Esophagus muscularis mucosa (tissue), 4 donors: ENCODE data around the gene LY6G6D. TPM values are rescaled to one million over a fixed set of nuclear protein-coding genes. Genes with fewer than 3 reads are reported as not detected.

Experiments
- DNase-seq: peaks from one replicate; pipeline ENCODE4 v3.0.0-alpha.2; 2017; ENCODE audit errors: extremely low spot score
- H3K27ac ChIP-seq, 4 donors: fragments of 200-600 bp; sonication (generic); replicated peaks in 1 of 4; 1 replicate in 3 of 4; 2 replicates in 1 of 4; pipeline ENCODE4 v1.5.1; 2016 to 2019; ENCODE audit warnings: mild to moderate bottlenecking in 1 of 4
- H3K27me3 ChIP-seq, 4 donors: fragments of 200-600 bp; sonication (generic); one replicate each; pipeline versions ENCODE4 v1.5.1 to v1.6.0; 2016 to 2019
- H3K36me3 ChIP-seq, 4 donors: fragments of 200-600 bp; sonication (generic); one replicate each; pipeline ENCODE4 v1.5.1; 2016 to 2019
- H3K4me1 ChIP-seq, 4 donors: fragments of 200-600 bp; sonication (generic); one replicate each; pipeline ENCODE4 v1.5.1; 2016 to 2019
- H3K4me3 ChIP-seq, 4 donors: fragments of 200-600 bp; sonication (generic); 1 replicate in 2 of 4; 2 replicates in 2 of 4; pipeline ENCODE4 v1.5.1; 2016 to 2019; ENCODE audit warnings: mild to moderate bottlenecking in 4 of 4, moderate library complexity in 1 of 4
- H3K9me3 ChIP-seq, 4 donors: fragments of 200-600 bp; sonication (generic); 1 replicate in 3 of 4; 2 replicates in 1 of 4; pipeline ENCODE4 v1.5.1; 2016 to 2019
- EP300 ChIP-seq: sonication (generic); formaldehyde crosslinking; IDR thresholded peaks from one replicate; pipeline ENCODE4 v1.6.1; 2017; ENCODE audit warnings: antibody characterized with exemption
- POLR2A ChIP-seq: fragments of 450-650 bp; IDR thresholded peaks from one replicate; pipeline ENCODE4 v1.6.1; 2017; ENCODE audit warnings: antibody characterized with exemption, moderate library complexity, mild to moderate bottlenecking, low read depth
- POLR2AphosphoS5 ChIP-seq, 2 donors: sonication (generic); formaldehyde crosslinking; IDR thresholded peaks; one replicate each; pipeline ENCODE4 v1.6.1; 2017; ENCODE audit warnings: antibody characterized with exemption in 2 of 2
- WGBS: methylation state at CpG from one replicate; pipeline ENCODE4 v1.1.5; 2018; 5-methylcytosine and 5-hydroxymethylcytosine counted together
- intact Hi-C: fragments of 100-400 bp; cut with DNase I; formaldehyde crosslinking; loops from one replicate; pipeline ENCODE4 v1.15.1; 2023
- total RNA-seq, 4 donors: library from RNA; depleted of rRNA; stranded (reverse); fragments of >200 nt; gene quantifications; one replicate each; pipeline versions ENCODE4 v1.1.0 to v1.2.1, GENCODE V29; 2016
- TF ChIP-seq, protein P1 (sequence below), 3 experiments: fragments of 200-600 bp in 2 of 3; fragments of 450-650 bp in 1 of 3; sonication (generic) in 2 of 3; IDR thresholded peaks; one replicate each; pipeline ENCODE4 v1.5.1; 2017 to 2019; ENCODE audit warnings: antibody characterized with exemption in 3 of 3, mild to moderate bottlenecking in 2 of 3, moderate library complexity in 1 of 3

Gene LY6G6D
- total RNA-seq, 4 donors from 2014 or later: not detected

DNA sequence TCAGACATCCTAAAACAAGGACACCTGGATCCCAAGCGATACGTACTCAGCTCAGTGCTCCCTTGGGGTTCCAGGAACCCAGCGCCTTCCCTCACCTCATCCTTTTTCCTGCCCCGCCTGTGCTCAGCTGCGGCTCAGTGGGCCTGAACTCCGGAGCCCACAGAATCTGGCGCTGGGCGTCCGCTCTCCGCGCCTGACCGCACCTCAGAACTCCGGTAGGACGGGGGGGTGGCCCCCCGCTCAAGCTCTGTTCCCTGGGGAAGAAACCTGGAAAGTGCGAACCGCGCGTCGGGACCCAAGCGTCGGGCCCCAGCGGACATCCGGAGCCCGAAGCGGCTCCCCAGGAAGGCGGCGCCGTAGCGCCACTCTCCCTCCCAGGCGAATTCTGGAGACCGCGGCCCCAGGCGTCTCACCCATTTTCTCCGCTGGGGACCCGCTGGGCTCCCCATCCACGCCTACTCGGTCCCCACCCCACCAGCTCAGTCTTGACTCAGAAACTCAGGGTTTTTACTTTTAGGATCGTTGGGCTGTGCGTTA lies 33.9 kb upstream of the LY6G6D start:
- WGBS: 6% methylated on average over 21 of the region's 40 CpGs
- TF ChIP-seq POLR2AphosphoS5 (IDR thresholded peaks at IDR 0.05) (peak in 1 of 2 donors; percentile 26), EP300 (no peak)
- TF ChIP-seq, protein P1, sequence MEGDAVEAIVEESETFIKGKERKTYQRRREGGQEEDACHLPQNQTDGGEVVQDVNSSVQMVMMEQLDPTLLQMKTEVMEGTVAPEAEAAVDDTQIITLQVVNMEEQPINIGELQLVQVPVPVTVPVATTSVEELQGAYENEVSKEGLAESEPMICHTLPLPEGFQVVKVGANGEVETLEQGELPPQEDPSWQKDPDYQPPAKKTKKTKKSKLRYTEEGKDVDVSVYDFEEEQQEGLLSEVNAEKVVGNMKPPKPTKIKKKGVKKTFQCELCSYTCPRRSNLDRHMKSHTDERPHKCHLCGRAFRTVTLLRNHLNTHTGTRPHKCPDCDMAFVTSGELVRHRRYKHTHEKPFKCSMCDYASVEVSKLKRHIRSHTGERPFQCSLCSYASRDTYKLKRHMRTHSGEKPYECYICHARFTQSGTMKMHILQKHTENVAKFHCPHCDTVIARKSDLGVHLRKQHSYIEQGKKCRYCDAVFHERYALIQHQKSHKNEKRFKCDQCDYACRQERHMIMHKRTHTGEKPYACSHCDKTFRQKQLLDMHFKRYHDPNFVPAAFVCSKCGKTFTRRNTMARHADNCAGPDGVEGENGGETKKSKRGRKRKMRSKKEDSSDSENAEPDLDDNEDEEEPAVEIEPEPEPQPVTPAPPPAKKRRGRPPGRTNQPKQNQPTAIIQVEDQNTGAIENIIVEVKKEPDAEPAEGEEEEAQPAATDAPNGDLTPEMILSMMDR (IDR thresholded peaks at IDR 0.05): peak in 2 of 3 experiments; percentile 27 to 31
- H3K36me3 ChIP-seq: peaks cover 3 to 18% (median 8%) of the 10 kb centered on the region in 4 donors
- intact Hi-C loops: loop anchor here (2.0 to 10.0 kb wide), 3 partner anchors 88 to 184 kb away; partner anchors contain the start of gene NEU1
- H3K27me3 ChIP-seq: no peaks in the 10 kb centered on the region
- H3K4me3 ChIP-seq: peak overlapping the region; percentile 52 to 65 (median 58)
- peaks cover 12 to 33% (median 30%) of the 10 kb centered on the region in 4 donors for H3K4me1 ChIP-seq
- H3K9me3 ChIP-seq: no peaks in the 10 kb centered on the region
- H3K27ac ChIP-seq: peak overlapping the region; percentile 68 to 84 (median 80)
- DNase-seq: no peak

DNA sequence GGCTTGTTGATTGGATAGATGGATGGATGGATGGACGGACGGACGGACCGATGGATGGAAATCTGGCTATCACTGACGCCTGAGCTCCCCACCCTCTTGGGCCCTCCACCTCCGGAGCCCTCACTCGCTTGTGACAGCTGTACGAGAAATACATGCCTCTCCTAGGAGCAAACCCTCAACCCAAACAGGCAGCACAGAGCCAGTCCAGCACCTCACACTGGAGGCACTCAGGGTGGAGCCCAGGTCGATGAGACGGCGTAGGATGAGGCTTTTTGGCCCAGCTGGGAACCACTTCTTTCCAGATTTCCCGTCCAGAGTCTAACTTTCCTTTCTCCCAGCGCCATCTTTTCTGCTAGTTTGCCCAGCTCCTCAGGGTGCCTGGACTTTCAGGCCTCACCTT lies 31.6 kb upstream of the LY6G6D start:
- 84% methylated on average over 13 of the region's 13 CpGs for WGBS
- peaks cover 12 to 33% (median 30%) of the 10 kb centered on the region in 4 donors for H3K4me1 ChIP-seq
- peak overlapping the region in 3 of 4 donors; percentile 24 to 44 (median 30) for H3K4me3 ChIP-seq
- H3K9me3 ChIP-seq: no peaks in the 10 kb centered on the region
- H3K27me3 ChIP-seq: no peaks in the 10 kb centered on the region
- TF ChIP-seq POLR2AphosphoS5 (IDR thresholded peaks at IDR 0.05): no peak
- TF ChIP-seq EP300: no peak
- TF ChIP-seq, protein P1 (IDR thresholded peaks at IDR 0.05): no peak
- TF ChIP-seq POLR2A: no peak
- intact Hi-C loops: loop anchor here (5.0 to 10.0 kb wide), 2 partner anchors 149 to 181 kb away; partner anchors contain the start of gene NEU1
- DNase-seq: no peak
- H3K36me3 ChIP-seq: peaks cover 24 to 42% (median 32%) of the 10 kb centered on the region in 4 donors
- peak overlapping the region in 3 of 4 donors; percentile 6 to 27 (median 14) for H3K27ac ChIP-seq

DNA sequence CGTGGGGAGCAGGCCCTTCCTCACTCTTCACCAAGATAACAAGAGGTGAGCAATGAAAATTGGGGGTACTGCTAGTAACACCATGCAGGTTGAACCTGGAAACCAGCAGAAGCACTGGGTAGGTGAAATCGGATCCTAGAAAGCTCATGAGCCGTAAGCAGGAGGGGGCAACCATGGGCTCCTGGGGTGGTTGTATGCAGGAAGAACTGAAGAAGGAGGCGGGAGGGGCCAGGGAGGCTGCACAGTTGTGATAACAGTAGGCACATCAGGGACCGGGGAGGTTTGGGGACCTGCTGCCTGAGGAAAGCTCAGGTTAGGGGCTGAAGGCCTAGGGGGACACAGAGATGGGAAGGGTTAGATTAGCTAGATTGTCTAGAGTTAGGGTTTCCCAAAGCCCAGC lies 28.7 kb upstream of the LY6G6D start:
- DNase-seq: no peak
- Histone ChIP-seq H3K4me1 (peaks cover 0 to 16% (median 15%) of the 10 kb centered on the region in 4 donors), H3K9me3 (no peaks in the 10 kb centered on the region), H3K27me3 (no peaks in the 10 kb centered on the region), H3K36me3 (peaks cover 36 to 71% (median 61%) of the 10 kb centered on the region in 4 donors), H3K4me3 (no peak overlapping the region), H3K27ac (no peak overlapping the region)
- no peak for TF ChIP-seq POLR2AphosphoS5 (IDR thresholded peaks at IDR 0.05)
- no peak for TF ChIP-seq EP300
- TF ChIP-seq, protein P1 (IDR thresholded peaks at IDR 0.05): no peak
- TF ChIP-seq POLR2A: no peak
- WGBS: 77% methylated on average over 5 of the region's 5 CpGs
- intact Hi-C loops: loop anchor here (10.0 kb wide), 1 partner anchor 178 kb away; the partner anchor contains the start of gene NEU1

DNA sequence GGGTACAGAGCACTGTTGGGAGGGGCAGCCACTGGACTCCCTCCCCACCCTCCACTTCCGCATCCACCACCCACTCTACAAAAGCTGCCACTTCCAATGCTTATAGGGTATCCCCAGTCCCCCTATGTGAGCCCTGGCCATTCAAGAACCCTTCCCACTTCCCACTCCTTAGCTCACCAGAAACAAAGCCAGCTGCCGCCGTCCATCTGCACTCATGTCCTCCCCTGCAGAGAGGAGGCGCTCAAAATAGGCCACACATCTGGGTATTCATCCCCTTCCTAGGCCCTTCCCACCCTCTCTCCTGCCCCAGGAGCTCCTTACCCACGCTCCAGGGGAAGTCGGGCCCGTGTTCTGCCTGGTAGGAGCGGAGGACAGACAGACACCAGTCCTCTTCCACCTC lies 27.8 kb upstream of the LY6G6D start:
- Histone ChIP-seq H3K27ac (no peak overlapping the region), H3K4me1 (peaks cover 0 to 11% (median 10%) of the 10 kb centered on the region in 4 donors), H3K27me3 (no peaks in the 10 kb centered on the region), H3K9me3 (no peaks in the 10 kb centered on the region), H3K36me3 (peaks cover 39 to 79% (median 70%) of the 10 kb centered on the region in 4 donors), H3K4me3 (no peak overlapping the region)
- intact Hi-C loops: loop anchor here (10.0 kb wide), 1 partner anchor 177 kb away; the partner anchor contains the start of gene NEU1
- no peak for DNase-seq
- TF ChIP-seq, protein P1 (IDR thresholded peaks at IDR 0.05): no peak
- no peak for TF ChIP-seq EP300
- TF ChIP-seq POLR2AphosphoS5 (IDR thresholded peaks at IDR 0.05): no peak
- TF ChIP-seq POLR2A: no peak
- 77% methylated on average over 8 of the region's 8 CpGs for WGBS
